Activated B cell treated with CpG ODN at 0.5 μM for 24 hours (primary cell): Measurements from ENCODE around the gene GALNTL6. TPM values are rescaled to one million over a fixed set of nuclear protein-coding genes. Genes with fewer than 3 reads are reported as not detected.

Experiments used
- ATAC-seq: fragments of 200-7000 bp; cut with Tn5 transposase; one replicate; pipeline ENCODE4 v1.10.0; 2021; ENCODE audit warnings: low read depth, mild to moderate bottlenecking, moderate library complexity
- CTCF ChIA-PET: fragments of 350-600 bp; sonication (Branson Sonifier 250); formaldehyde crosslinking; loops from one replicate; lab custom pipeline; 2021; ENCODE audit warnings: antibody characterized with exemption; lab: Charles Lee
- POLR2A ChIA-PET: fragments of 350-600 bp; sonication (Branson Sonifier 250); formaldehyde crosslinking; loops from one replicate; lab custom pipeline; 2021; ENCODE audit warnings: antibody characterized with exemption; lab: Charles Lee
- DNase-seq: peaks from one replicate; pipeline ENCODE4 v3.0.0; 2022
- H3K27ac Mint-ChIP-seq: one replicate; pipeline ENCODE4 v1.8.0; 2020; ENCODE audit warnings: mixed read lengths
- H3K27me3 Mint-ChIP-seq: one replicate; pipeline ENCODE4 v1.8.0; 2021; ENCODE audit warnings: mixed read lengths
- H3K36me3 Mint-ChIP-seq: one replicate; pipeline ENCODE4 v1.8.0; 2021; ENCODE audit warnings: low read depth, mixed read lengths
- H3K4me1 Mint-ChIP-seq: one replicate; pipeline ENCODE4 v1.8.0; 2021; ENCODE audit warnings: mixed read lengths
- H3K4me3 Mint-ChIP-seq: one replicate; pipeline ENCODE4 v1.8.0; 2020; ENCODE audit warnings: mild to moderate bottlenecking, mixed read lengths
- H3K9me3 Mint-ChIP-seq: one replicate; pipeline ENCODE4 v1.8.0; 2020; ENCODE audit warnings: mixed read lengths
- CTCF ChIP-seq: fragments of 200-600 bp; IDR thresholded peaks from one replicate; pipeline ENCODE4 v1.8.0; 2022; ENCODE audit warnings: antibody characterized with exemption, mild to moderate bottlenecking
- intact Hi-C: fragments of 100-400 bp; cut with micrococcal nuclease; formaldehyde crosslinking; loops from one replicate; pipeline ENCODE4 v1.15.1; 2024
- total RNA-seq: library from RNA; stranded (reverse); gene quantifications from 2 replicates; pipeline ENCODE4 v1.2.3, GENCODE V29; 2022

Gene GALNTL6
- total RNA-seq, 1 donor from 2014 or later: 0.20 TPM

GRCh38 chr4:171948038-171948437 lies 134.8 kb downstream of the GALNTL6 start:
- TF ChIP-seq CTCF: no peak
- intact Hi-C loops: no loop called here

GRCh38 chr4:171954650-171955049 lies 141.4 kb downstream of the GALNTL6 start:
- H3K27me3 Mint-ChIP-seq: no peaks in the 10 kb centered on the region

More at GRCh38 chr4:171948038-171948437, 134.8 kb downstream of the GALNTL6 start:
- H3K4me3 Mint-ChIP-seq: no peak overlapping the region
- H3K27ac Mint-ChIP-seq: no peak overlapping the region
- no peak for DNase-seq
- H3K27me3 Mint-ChIP-seq: no peaks in the 10 kb centered on the region
- H3K4me1 Mint-ChIP-seq: no peaks in the 10 kb centered on the region
- H3K9me3 Mint-ChIP-seq: no peaks in the 10 kb centered on the region
- CTCF ChIA-PET: no interaction called here
- H3K36me3 Mint-ChIP-seq: no peaks in the 10 kb centered on the region
- no peak for ATAC-seq
- POLR2A ChIA-PET: no interaction called here

GRCh38 chr4:171956678-171957077 lies 143.5 kb downstream of the GALNTL6 start:
- CTCF ChIA-PET: no interaction called here
- POLR2A ChIA-PET: no interaction called here
- DNase-seq (no peak), ATAC-seq (no peak)
- Mint-ChIP-seq H3K36me3 (no peaks in the 10 kb centered on the region), H3K27me3 (no peaks in the 10 kb centered on the region), H3K4me1 (no peaks in the 10 kb centered on the region), H3K9me3 (no peaks in the 10 kb centered on the region), H3K4me3 (no peak overlapping the region), H3K27ac (no peak overlapping the region)
- intact Hi-C loops: no loop called here
- no peak for TF ChIP-seq CTCF

More at GRCh38 chr4:171954650-171955049, 141.4 kb downstream of the GALNTL6 start:
- no peaks in the 10 kb centered on the region for H3K4me1 Mint-ChIP-seq
- intact Hi-C loops: no loop called here
- ChIA-PET CTCF (no interaction called here), POLR2A (no interaction called here)
- ATAC-seq (no peak), DNase-seq (no peak)
- H3K36me3 Mint-ChIP-seq: no peaks in the 10 kb centered on the region
- H3K27ac Mint-ChIP-seq: no peak overlapping the region
- TF ChIP-seq CTCF: no peak
- no peak overlapping the region for H3K4me3 Mint-ChIP-seq
- no peaks in the 10 kb centered on the region for H3K9me3 Mint-ChIP-seq

- ATAC-seq (no peak), DNase-seq (no peak)
- POLR2A ChIA-PET: no interaction called here
- intact Hi-C loops: no loop called here
- Mint-ChIP-seq H3K27me3 (no peaks in the 10 kb centered on the region), H3K4me3 (no peak overlapping the region), H3K9me3 (no peaks in the 10 kb centered on the region), H3K27ac (no peak overlapping the region), H3K4me1 (no peaks in the 10 kb centered on the region), H3K36me3 (no peaks in the 10 kb centered on the region)
- CTCF ChIA-PET: no interaction called here
- TF ChIP-seq CTCF: no peak
These were observed 148.9 kb downstream of the GALNTL6 start for GRCh38 chr4:171962110-171962509.

- TF ChIP-seq CTCF: no peak
These were observed 153.2 kb downstream of the GALNTL6 start for GRCh38 chr4:171966356-171966755.

More at GRCh38 chr4:171966356-171966755, 153.2 kb downstream of the GALNTL6 start:
- H3K9me3 Mint-ChIP-seq: peaks cover 3% of the 10 kb centered on the region
- no peak overlapping the region for H3K4me3 Mint-ChIP-seq
- ChIA-PET CTCF (no interaction called here), POLR2A (no interaction called here)
- intact Hi-C loops: no loop called here
- ATAC-seq (no peak), DNase-seq (no peak)
- no peaks in the 10 kb centered on the region for H3K36me3 Mint-ChIP-seq
- no peak overlapping the region for H3K27ac Mint-ChIP-seq
- H3K27me3 Mint-ChIP-seq: no peaks in the 10 kb centered on the region
- H3K4me1 Mint-ChIP-seq: no peaks in the 10 kb centered on the region
